SH-SY5Y (cell line): Measurements from ENCODE around the gene ROR1.

Source experiments
- GATA2 ChIP-seq: IDR thresholded peaks from 2 replicates; pipeline ENCODE4 v1.6.1; 2011; ENCODE audit warnings: mild to moderate bottlenecking, low read depth, low read length
- GATA3 ChIP-seq: IDR thresholded peaks from 2 replicates; pipeline ENCODE4 v1.6.1; 2011; ENCODE audit warnings: low read depth, mild to moderate bottlenecking, low read length, moderate library complexity

GRCh38 chr1:63898428-63899196 is 124.8 kb downstream of the ROR1 start:
- no peak for TF ChIP-seq GATA3
- no peak for TF ChIP-seq GATA2
